ENCODE results near the gene LAMA1.

- TF ChIP-seq CEBPB (IDR thresholded peaks at IDR 0.05; ENCODE audit: borderline replicate concordance in 1 of 2, low read depth in 2 of 2, low read length in 2 of 2) (no peak), BCL11A (IDR thresholded peaks at IDR 0.05; ENCODE audit: low read depth, low read length) (no peak), STAT3 (IDR thresholded peaks at IDR 0.05; ENCODE audit: low read depth, low read length) (no peak), FOXK2 (IDR thresholded peaks at IDR 0.05) (no peak), CTCF (IDR thresholded peaks at IDR 0.05 in 2 of 3, conservative IDR thresholded peaks at IDR 0.05 in 1 of 3; ENCODE audit: control insufficient read depth in 2 of 3, extremely low read depth in 1 of 3, insufficient read depth in 1 of 3, low read depth in 3 of 3, low read length in 3 of 3) (no peak), CBX3 (IDR thresholded peaks at IDR 0.05; ENCODE audit: borderline replicate concordance, low read depth) (no peak), ZBTB33 (IDR thresholded peaks at IDR 0.05) (no peak), REST (IDR thresholded peaks at IDR 0.05; ENCODE audit: low read depth, low read length) (no peak)
Observed at GRCh38 chr18:7020995-7021777, 96.4 kb downstream of the LAMA1 start.

Measured in GM12878 (cell line).